Central memory CD8-positive, alpha-beta T cell (primary cell): ENCODE results near the gene HOXD1.

Source experiments
- ATAC-seq: fragments of 150-1000 bp; cut with Tn5 transposase; replicated peaks from 2 replicates; pipeline ENCODE4 v1.10.0; 2022; ENCODE audit warnings: mild to moderate bottlenecking, moderate FRiP score, moderate number of reproducible peaks; ENCODE audit not compliant: poor library complexity, severe bottlenecking; ENCODE audit errors: extremely low read depth
- DNase-seq, 2 donors: peaks; one replicate each; pipeline ENCODE4 v3.0.0; 2021; ENCODE audit warnings: low spot score in 2 of 2
- H3K27ac Mint-ChIP-seq: one replicate; pipeline ENCODE4 v1.8.0; 2022; ENCODE audit warnings: low read depth, mild to moderate bottlenecking, moderate library complexity, mixed read lengths
- H3K27me3 Mint-ChIP-seq: one replicate; pipeline ENCODE4 v1.8.0; 2022; ENCODE audit warnings: mixed read lengths
- H3K36me3 Mint-ChIP-seq: one replicate; pipeline ENCODE4 v1.8.0; 2022; ENCODE audit warnings: mild to moderate bottlenecking, moderate library complexity, mixed read lengths; ENCODE audit not compliant: insufficient read depth
- H3K4me1 Mint-ChIP-seq: one replicate; pipeline ENCODE4 v1.8.0; 2022; ENCODE audit warnings: mixed read lengths
- H3K4me3 Mint-ChIP-seq: one replicate; pipeline ENCODE4 v1.8.0; 2022; ENCODE audit warnings: mild to moderate bottlenecking, moderate library complexity, mixed read lengths
- H3K9me3 Mint-ChIP-seq: one replicate; pipeline ENCODE4 v1.8.0; 2022; ENCODE audit warnings: mixed read lengths

The HOXD1 gene

GRCh38 chr2:176157499-176158185, 30.8 kb upstream of the HOXD1 start:
- H3K27me3 Mint-ChIP-seq, result peaks cover 99% of the 10 kb centered on the region
- ATAC-seq (no peak), DNase-seq (no peak)
- peaks cover 9% of the 10 kb centered on the region for H3K36me3 Mint-ChIP-seq
- H3K4me3 Mint-ChIP-seq, result peak overlapping the region; percentile 18
- peaks cover 6% of the 10 kb centered on the region for H3K4me1 Mint-ChIP-seq
- no peak overlapping the region for H3K27ac Mint-ChIP-seq
- H3K9me3 Mint-ChIP-seq, result no peaks in the 10 kb centered on the region

- Mint-ChIP-seq H3K4me1 (peaks cover 8% of the 10 kb centered on the region), H3K27me3 (peaks cover 99% of the 10 kb centered on the region), H3K9me3 (no peaks in the 10 kb centered on the region), H3K36me3 (peaks cover 10% of the 10 kb centered on the region), H3K27ac (no peak overlapping the region), H3K4me3 (no peak overlapping the region)
- DNase-seq (no peak), ATAC-seq (no peak)
Observed at GRCh38 chr2:176158186-176158591, 30.3 kb upstream of the HOXD1 start.

GRCh38 chr2:176158855-176159662, 29.4 kb upstream of the HOXD1 start:
- Mint-ChIP-seq H3K4me1 (peaks cover 17% of the 10 kb centered on the region), H3K27ac (no peak overlapping the region), H3K36me3 (peaks cover 17% of the 10 kb centered on the region), H3K27me3 (peaks cover 100% of the 10 kb centered on the region), H3K9me3 (no peaks in the 10 kb centered on the region), H3K4me3 (no peak overlapping the region)
- ATAC-seq, result no peak
- no peak for DNase-seq

- ATAC-seq, result no peak
- Mint-ChIP-seq H3K4me1 (peaks cover 21% of the 10 kb centered on the region), H3K27ac (no peak overlapping the region), H3K4me3 (no peak overlapping the region), H3K36me3 (peaks cover 21% of the 10 kb centered on the region), H3K27me3 (peaks cover 100% of the 10 kb centered on the region), H3K9me3 (no peaks in the 10 kb centered on the region)
- DNase-seq, result no peak
Observed at GRCh38 chr2:176159663-176160250, 28.7 kb upstream of the HOXD1 start.

- ATAC-seq (no peak), DNase-seq (no peak)
- H3K4me1 Mint-ChIP-seq, result peaks cover 21% of the 10 kb centered on the region
- peaks cover 23% of the 10 kb centered on the region for H3K36me3 Mint-ChIP-seq
- no peak overlapping the region for H3K4me3 Mint-ChIP-seq
- no peak overlapping the region for H3K27ac Mint-ChIP-seq
- H3K9me3 Mint-ChIP-seq, result no peaks in the 10 kb centered on the region
- H3K27me3 Mint-ChIP-seq, result peaks cover 100% of the 10 kb centered on the region
Observed at GRCh38 chr2:176160251-176160985, 28.1 kb upstream of the HOXD1 start.

GRCh38 chr2:176160986-176161824, 27.3 kb upstream of the HOXD1 start:
- H3K4me1 Mint-ChIP-seq, result peaks cover 21% of the 10 kb centered on the region
- ATAC-seq, result no peak
- peaks cover 100% of the 10 kb centered on the region for H3K27me3 Mint-ChIP-seq
- DNase-seq, result no peak
- H3K9me3 Mint-ChIP-seq, result no peaks in the 10 kb centered on the region
- peak overlapping the region; percentile 10 for H3K27ac Mint-ChIP-seq
- no peak overlapping the region for H3K4me3 Mint-ChIP-seq
- peaks cover 24% of the 10 kb centered on the region for H3K36me3 Mint-ChIP-seq

GRCh38 chr2:176161825-176162626, 26.4 kb upstream of the HOXD1 start:
- Mint-ChIP-seq H3K27me3 (peaks cover 100% of the 10 kb centered on the region), H3K9me3 (no peaks in the 10 kb centered on the region), H3K4me3 (no peak overlapping the region), H3K36me3 (peaks cover 24% of the 10 kb centered on the region), H3K4me1 (peaks cover 21% of the 10 kb centered on the region), H3K27ac (no peak overlapping the region)
- DNase-seq (no peak), ATAC-seq (no peak)

- peaks cover 100% of the 10 kb centered on the region for H3K27me3 Mint-ChIP-seq
- no peak overlapping the region for H3K27ac Mint-ChIP-seq
- no peaks in the 10 kb centered on the region for H3K9me3 Mint-ChIP-seq
- DNase-seq (no peak), ATAC-seq (no peak)
- no peak overlapping the region for H3K4me3 Mint-ChIP-seq
- peaks cover 15% of the 10 kb centered on the region for H3K4me1 Mint-ChIP-seq
- peaks cover 20% of the 10 kb centered on the region for H3K36me3 Mint-ChIP-seq
Observed at GRCh38 chr2:176162911-176163671, 25.4 kb upstream of the HOXD1 start.

GRCh38 chr2:176163672-176164056, 24.8 kb upstream of the HOXD1 start:
- Mint-ChIP-seq H3K4me3 (no peak overlapping the region), H3K9me3 (no peaks in the 10 kb centered on the region), H3K36me3 (peaks cover 20% of the 10 kb centered on the region), H3K27ac (peak overlapping the region; percentile 54), H3K27me3 (peaks cover 96% of the 10 kb centered on the region), H3K4me1 (peaks cover 15% of the 10 kb centered on the region)
- no peak for ATAC-seq
- DNase-seq, result no peak

- Mint-ChIP-seq H3K36me3 (peaks cover 19% of the 10 kb centered on the region), H3K4me3 (peak overlapping the region; percentile 8), H3K9me3 (no peaks in the 10 kb centered on the region), H3K27ac (peak overlapping the region; percentile 54), H3K4me1 (peaks cover 15% of the 10 kb centered on the region), H3K27me3 (peaks cover 93% of the 10 kb centered on the region)
- DNase-seq (no peak), ATAC-seq (no peak)
Observed at GRCh38 chr2:176164201-176164600, 24.3 kb upstream of the HOXD1 start.
